Neutrophil (primary cell): ENCODE results near the gene NKD1.

Experiments
- H3K27ac ChIP-seq: fragments of 200-600 bp; sonication (generic); 2 replicates; pipeline ENCODE4 v1.5.1; 2016; ENCODE audit warnings: mild to moderate bottlenecking, moderate library complexity
- H3K27me3 ChIP-seq: fragments of 200-600 bp; sonication (generic); 2 replicates; pipeline ENCODE4 v1.6.0; 2016; ENCODE audit warnings: mild to moderate bottlenecking
- H3K36me3 ChIP-seq: fragments of 200-600 bp; sonication (generic); 2 replicates; pipeline ENCODE4 v1.5.1; 2017
- H3K4me1 ChIP-seq, 2 experiments: fragments of 200-600 bp in 1 of 2; sonication (generic) in 1 of 2; 1 replicate in 1 of 2; 2 replicates in 1 of 2; pipeline versions ENCODE4 v1.5.1 to v1.6.1; 2013 to 2016; ENCODE audit warnings: low read depth in 1 of 2, low read length in 1 of 2, mild to moderate bottlenecking in 1 of 2, moderate library complexity in 1 of 2; ENCODE audit not compliant: control insufficient read depth in 1 of 2, insufficient read depth in 1 of 2
- H3K4me3 ChIP-seq, 2 experiments: fragments of 200-600 bp in 1 of 2; sonication (generic) in 1 of 2; 1 replicate in 1 of 2; 2 replicates in 1 of 2; pipeline ENCODE4 v1.5.1; 2013 to 2016; ENCODE audit warnings: low read depth in 1 of 2, low read length in 1 of 2, mild to moderate bottlenecking in 1 of 2, moderate library complexity in 1 of 2
- H3K9me3 ChIP-seq: fragments of 200-600 bp; sonication (generic); 2 replicates; pipeline ENCODE4 v1.5.1; 2016
- TF ChIP-seq, protein P1 (sequence below): fragments of 200-600 bp; sonication (generic); IDR thresholded peaks from 2 replicates; pipeline ENCODE4 v1.5.1; 2016; ENCODE audit warnings: antibody characterized with exemption

NKD1 gene

DNA sequence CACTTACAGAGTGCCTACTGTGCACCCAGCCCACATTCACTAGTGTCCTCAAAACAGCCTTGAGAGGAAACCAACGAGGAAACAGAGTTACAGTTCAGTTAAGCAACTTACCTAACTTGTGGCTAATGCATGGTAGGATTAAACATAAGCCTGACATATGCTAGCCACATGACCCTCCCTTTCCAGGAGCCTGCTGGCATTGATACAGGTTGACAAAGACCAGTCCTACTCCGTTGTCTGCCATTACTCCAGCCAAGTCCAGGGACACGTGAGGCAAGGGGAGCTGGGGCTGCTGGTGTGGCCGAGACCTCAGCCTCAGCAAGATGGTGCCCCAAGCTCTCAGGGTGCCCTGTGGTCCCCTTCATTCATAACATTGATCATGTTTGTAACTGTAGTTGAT lies 95.0 kb downstream of the NKD1 start:
- no peaks in the 10 kb centered on the region for H3K27me3 ChIP-seq
- TF ChIP-seq, protein P1, sequence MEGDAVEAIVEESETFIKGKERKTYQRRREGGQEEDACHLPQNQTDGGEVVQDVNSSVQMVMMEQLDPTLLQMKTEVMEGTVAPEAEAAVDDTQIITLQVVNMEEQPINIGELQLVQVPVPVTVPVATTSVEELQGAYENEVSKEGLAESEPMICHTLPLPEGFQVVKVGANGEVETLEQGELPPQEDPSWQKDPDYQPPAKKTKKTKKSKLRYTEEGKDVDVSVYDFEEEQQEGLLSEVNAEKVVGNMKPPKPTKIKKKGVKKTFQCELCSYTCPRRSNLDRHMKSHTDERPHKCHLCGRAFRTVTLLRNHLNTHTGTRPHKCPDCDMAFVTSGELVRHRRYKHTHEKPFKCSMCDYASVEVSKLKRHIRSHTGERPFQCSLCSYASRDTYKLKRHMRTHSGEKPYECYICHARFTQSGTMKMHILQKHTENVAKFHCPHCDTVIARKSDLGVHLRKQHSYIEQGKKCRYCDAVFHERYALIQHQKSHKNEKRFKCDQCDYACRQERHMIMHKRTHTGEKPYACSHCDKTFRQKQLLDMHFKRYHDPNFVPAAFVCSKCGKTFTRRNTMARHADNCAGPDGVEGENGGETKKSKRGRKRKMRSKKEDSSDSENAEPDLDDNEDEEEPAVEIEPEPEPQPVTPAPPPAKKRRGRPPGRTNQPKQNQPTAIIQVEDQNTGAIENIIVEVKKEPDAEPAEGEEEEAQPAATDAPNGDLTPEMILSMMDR, result no peak
- peaks cover 5 to 7% of the 10 kb centered on the region in 2 experiments for H3K4me1 ChIP-seq
- H3K4me3 ChIP-seq, result no peak overlapping the region
- no peak overlapping the region for H3K27ac ChIP-seq
- H3K36me3 ChIP-seq, result no peaks in the 10 kb centered on the region
- H3K9me3 ChIP-seq, result no peaks in the 10 kb centered on the region

DNA sequence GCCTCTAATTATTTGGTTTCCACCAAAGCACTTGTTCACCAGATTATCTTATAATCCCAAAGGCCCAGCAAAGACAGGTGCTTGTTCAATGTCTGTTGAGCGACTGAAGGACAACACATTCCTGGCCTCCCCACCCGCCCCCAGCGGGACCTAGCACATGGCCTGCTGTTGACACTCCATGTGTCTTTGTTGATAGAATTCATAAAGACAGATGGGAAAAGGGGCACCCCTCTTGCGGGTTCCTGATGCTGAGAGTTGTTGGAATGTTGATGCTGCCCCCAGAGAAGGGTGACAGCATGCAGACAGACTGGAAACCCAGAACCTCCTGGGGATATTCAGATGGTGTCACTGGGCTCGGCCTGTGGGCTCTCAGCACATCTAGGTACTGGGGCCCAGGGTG lies 96.0 kb downstream of the NKD1 start:
- H3K9me3 ChIP-seq, result no peaks in the 10 kb centered on the region
- peaks cover 5 to 7% of the 10 kb centered on the region in 2 experiments for H3K4me1 ChIP-seq
- H3K27me3 ChIP-seq, result no peaks in the 10 kb centered on the region
- no peak overlapping the region for H3K4me3 ChIP-seq
- H3K27ac ChIP-seq, result no peak overlapping the region
- H3K36me3 ChIP-seq, result no peaks in the 10 kb centered on the region
- TF ChIP-seq, protein P1, result no peak

DNA sequence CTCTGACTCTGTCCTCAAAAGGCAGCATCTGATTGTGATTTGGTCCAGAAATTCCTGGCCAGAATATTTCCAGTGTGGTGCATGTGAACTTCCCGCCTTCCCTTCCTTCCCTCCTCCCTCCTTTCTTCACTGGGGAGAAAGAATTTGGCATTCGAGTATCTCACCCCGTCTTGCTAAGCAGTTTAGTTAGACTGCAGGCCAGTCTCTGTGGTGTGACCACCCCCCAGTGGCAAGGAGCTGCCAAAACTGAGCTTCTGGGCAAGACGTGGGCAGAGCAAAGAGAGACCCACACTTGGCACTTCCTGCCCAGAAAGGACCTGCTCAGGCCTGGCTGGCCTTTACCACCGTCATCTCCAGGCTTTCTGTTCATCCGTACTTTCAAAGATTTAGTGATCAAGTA lies 96.5 kb downstream of the NKD1 start:
- TF ChIP-seq, protein P1, result no peak
- Histone ChIP-seq H3K27ac (no peak overlapping the region), H3K27me3 (no peaks in the 10 kb centered on the region), H3K9me3 (no peaks in the 10 kb centered on the region), H3K36me3 (no peaks in the 10 kb centered on the region), H3K4me3 (no peak overlapping the region), H3K4me1 (peaks cover 5 to 7% of the 10 kb centered on the region in 2 experiments)

DNA sequence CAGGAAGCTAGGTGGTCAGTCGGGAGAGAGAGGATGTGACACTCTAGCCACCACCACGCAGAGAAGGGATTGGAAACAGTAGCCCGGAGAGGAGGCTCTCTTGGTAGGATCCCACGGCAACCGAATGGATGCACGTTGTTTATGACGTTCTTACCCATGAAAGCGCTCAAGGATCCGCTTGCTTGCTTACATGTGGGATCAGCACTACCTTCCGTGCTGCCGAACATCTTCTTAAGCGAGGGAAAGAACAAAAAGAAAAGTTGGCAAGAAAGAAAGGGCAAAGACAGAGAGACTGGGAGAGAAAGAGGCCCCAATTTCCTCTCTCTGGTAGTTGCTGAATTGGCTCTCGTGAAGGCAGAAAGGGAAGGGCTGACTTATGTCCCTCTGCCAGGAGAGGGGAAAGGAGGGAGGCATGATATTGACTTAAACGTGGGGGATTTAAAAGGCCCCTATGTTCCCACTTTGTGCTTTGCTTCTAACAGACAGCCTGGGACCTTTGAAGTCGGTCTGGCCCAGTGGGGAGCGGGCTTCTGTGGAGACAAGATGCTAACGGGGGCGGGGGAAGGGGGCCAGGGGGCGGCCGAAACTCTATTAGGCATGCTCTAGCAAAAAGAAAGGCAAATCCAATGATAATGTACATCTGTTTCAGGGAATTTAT lies 97.5 kb downstream of the NKD1 start:
- TF ChIP-seq, protein P1, result no peak
- Histone ChIP-seq H3K27me3 (no peaks in the 10 kb centered on the region), H3K9me3 (no peaks in the 10 kb centered on the region), H3K27ac (no peak overlapping the region), H3K36me3 (no peaks in the 10 kb centered on the region), H3K4me3 (no peak overlapping the region), H3K4me1 (peaks cover 5 to 7% of the 10 kb centered on the region in 2 experiments)

DNA sequence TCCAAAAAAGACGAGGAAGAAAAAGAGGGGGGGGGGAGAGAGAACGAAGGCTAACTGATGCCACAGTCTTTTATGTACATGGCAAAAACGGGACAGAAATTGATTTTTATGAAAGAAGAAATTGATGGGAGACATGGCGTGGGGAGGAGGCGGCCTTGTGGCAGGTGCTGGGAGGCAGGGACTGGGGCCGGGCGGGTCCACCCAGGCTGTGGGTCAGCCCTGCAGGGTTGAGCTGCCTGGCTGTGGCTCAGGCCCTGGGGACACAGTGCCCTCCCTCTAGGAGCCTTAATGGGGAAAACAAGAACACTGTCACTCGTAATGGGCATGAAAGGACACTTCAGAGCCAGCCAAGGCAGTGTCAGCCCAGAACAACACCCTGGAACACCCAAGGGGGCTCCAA lies 98.1 kb downstream of the NKD1 start:
- Histone ChIP-seq H3K4me3 (no peak overlapping the region), H3K4me1 (peaks cover 5 to 7% of the 10 kb centered on the region in 2 experiments), H3K9me3 (no peaks in the 10 kb centered on the region), H3K27ac (no peak overlapping the region), H3K27me3 (no peaks in the 10 kb centered on the region), H3K36me3 (no peaks in the 10 kb centered on the region)
- TF ChIP-seq, protein P1, result no peak
